NCI-H526 treated with DMSO at 0.1 percent for 48 hours (cell line): ENCODE measurements around the gene ACTR1B.
"Not testable (repeated sequence)": the region's sequence is repeated elsewhere in the genome, so short reads cannot be mapped to it uniquely, and the experiment has no call there.

Experiments used
- DNase-seq: peaks from one replicate; lab custom pipeline; 2025; lab: John Stamatoyannopoulos, UW

ACTR1B gene

DNA sequence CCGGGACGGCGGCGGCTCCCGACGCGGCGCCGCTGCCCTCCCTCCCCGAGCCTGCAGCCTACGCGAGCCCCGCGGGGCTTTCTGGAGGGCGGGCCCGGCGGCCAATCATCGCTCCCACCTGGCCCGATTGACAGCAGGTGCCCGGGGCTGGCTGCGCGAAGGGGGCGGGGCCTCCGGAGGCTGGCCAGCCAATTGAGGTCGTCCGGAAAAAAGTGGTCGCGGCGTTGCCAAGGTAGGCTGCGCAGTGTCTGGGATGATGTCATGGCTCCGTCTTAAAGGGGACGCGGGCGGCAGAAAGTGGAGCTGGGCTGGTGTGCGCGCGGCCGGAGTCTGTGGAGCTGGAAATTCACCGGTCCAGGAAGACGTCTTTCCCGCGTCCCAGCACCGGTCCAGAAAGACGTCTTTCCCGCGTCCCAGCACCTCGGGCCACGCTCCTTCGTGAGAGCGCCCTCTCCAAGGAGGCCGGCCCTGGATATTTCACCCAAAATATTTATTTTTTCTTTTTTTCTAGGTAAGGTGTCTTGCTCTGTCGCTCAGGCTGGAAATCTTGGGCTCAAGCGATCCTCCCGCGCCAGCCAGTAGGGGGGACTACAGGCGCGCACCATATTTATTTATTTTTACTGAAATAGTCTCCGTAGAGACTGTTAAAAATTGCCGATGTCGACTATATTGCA lies at the start of gene ACTR1B:
Gene ACTR1B, minus strand, starts transcription at position 83 of the 674 bp plus-strand sequence. CDS start 154 bp downstream, outside the sequence.
- DNase-seq, result peak; percentile 98

DNA sequence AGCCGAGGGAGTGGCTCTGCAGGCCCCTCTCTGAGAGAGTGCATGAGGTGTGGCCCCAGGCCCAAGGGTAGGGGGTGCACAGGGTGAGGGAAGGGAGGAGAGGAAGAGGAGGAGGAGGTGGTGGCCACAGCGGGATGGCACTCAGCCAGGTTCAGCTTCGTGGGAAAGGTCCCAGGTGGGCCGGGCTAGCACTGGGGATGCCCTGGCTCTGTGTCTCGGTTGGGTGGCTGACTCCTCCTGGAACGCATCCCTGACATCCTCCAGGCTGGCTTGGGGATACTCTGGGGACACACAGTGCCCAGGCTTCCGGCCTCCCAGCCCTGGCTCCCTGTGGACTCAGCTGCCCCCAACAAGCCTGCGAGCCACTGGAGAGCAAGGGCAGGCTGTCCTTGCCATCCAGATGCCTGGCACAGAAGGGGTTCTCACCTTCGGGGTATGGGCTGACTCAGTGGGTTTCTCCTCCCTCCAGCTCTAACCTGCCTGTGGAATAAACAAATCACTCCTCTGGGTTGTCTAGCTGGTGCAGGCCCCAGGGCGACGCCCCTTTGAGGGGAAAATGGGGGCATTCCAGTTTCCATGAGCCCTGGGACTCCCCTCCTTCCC lies 49.0 kb upstream of the ACTR1B start:
- no peak for DNase-seq

DNA sequence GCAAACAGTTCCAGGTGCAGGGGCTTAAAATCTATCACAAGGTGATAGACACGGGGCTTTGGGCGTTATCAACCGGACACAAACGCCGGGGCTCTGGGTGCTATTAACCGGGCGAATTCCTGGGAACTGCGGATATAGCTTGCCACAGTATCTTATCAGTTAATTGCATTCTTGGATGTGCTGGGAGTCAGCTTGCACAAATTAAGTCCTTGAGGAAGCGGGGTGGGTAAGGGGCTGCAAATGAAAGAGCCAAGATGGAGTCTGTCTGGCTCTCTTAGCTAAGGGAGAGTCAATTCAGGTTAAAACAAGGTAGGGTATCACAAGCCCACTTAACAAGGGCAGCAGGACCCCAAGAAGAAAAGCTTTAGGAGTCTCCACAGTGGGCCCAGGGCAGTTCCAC lies 48.3 kb upstream of the ACTR1B start:
- not testable (repeated sequence) for DNase-seq

DNA sequence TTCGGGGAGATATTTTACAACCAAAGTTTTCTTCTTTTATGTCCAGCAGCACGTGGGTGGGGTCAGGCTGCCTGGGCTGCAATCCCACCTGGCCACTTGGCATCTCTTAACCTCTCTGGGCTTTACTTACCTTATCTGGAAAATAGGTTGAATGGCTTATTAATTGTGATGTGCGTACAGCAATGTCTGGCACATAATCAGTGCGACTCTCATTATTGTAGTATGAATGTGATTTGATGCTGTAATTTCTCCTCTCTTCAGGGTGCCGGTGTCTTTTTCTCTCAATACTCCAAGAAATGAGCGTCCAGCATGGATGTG lies 47.5 kb upstream of the ACTR1B start:
- no peak for DNase-seq

DNA sequence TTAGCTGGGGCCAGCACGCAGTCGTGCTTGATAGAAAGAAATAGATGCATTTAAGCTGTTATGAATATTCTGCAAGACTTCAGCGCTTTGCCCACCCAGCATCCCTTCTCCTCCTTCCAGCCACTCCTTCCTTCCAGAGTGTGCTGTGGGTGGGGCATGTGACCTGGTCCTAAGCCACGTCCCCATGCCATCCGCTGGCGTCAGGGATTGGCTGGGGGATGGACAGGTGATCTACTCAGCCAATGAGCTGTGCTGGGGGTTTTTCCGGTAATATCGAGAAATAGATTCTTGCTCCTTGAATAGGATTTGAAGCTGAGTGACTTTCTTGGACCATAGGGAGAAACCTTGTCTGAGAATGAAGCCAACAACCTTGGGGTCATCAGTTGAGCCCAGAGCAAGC lies 44.8 kb upstream of the ACTR1B start:
- DNase-seq, result no peak

DNA sequence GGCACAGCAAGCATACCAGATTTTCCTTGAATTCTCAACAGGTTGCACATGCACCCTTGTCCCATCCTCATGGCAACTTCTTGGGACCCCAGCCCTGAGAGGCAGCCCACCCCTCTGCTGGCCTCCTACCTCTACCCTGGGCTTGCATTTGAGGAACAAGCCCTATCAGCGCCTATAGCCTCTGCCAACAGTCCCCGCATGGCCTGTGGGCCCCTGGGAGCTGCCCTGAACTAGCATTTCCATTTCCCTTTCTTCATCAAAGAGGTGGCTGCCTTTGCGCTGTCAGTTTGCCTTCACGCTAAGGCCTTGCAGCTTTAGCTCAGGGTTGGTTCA lies 44.2 kb upstream of the ACTR1B start:
- no peak for DNase-seq

DNA sequence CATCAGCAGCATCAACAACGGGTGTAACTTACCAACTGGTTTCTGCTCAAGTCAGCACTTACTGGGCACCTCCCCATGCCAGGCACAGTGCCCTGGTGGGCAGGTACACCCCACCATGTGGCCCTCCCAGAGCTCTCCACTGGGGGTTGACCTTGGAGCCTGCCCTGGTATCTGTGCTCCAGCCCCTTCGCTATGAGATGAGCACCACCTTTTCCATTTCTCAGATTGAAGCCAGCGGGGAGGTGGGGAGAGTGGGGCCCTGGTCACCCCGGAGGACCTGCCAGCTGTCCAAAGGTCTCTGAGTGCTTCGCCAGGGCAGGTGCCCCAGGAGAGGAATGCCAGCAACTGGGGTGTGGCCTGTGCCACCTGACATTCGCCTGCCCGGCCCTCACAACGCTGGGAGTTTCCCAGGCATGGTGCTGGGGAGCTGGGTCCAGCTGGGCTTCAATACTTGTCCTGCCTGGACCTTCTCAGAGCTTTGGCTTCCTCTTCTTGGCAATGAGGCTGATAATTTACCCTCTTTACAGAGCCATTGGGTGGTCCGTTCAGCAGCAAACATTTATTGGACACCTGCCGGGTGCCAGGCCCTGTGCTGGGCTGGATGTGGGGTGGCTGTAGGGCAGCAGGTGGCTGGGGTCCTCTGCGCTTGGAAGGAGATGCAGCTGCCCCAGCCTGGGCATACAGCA lies 43.7 kb upstream of the ACTR1B start:
- no peak for DNase-seq

DNA sequence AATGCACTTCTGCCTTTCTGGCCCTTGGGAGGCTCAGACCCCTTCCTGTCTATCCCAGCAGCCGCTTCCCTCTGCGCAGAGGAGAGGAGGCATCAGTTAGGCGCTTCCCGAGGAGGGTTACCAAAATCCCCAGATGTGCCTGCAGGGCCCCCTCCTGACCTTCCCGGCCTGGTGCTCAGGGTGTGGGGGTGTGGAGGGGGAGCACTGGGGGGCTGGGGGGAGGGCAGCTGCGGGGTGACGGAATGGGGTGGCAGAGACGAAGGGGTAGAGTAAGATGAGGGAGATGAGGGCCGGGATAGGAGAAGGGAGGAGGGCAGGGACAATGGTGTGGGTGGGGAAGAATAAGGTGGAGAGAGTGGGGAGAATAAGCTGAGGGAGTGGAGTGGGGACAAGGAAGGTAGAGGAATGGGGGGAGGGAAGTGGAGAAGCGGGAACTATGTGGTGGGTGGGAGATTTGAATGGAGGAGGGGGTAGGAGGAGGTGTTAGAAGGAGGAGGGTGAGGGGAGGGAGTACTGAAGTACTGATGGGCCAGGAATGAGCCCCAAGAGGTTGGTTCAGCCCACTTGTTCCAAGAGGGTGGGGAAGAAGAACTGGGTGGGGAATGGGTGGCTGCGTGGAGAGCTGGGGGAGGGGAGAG lies 43.0 kb upstream of the ACTR1B start:
- no peak for DNase-seq

DNA sequence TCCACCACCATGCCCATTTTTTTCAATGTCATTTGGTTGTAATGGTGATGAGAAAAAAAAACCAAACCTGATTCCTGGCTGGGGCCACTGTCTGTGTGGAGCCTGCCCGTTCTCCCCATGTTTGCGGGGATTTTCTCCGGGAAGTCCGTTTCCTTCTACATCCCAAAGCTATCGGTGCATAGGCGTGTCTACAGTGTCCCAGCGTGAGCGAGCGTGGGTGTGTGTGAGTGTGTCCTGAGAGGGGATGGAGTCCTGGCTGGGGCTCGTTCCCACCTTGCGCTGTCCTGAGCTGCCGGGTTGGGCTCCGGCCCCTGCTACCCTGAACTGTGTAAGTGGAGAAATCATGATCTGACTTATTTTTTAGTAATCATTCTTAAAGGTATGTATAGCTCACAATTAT lies 42.3 kb upstream of the ACTR1B start:
- DNase-seq, result no peak

DNA sequence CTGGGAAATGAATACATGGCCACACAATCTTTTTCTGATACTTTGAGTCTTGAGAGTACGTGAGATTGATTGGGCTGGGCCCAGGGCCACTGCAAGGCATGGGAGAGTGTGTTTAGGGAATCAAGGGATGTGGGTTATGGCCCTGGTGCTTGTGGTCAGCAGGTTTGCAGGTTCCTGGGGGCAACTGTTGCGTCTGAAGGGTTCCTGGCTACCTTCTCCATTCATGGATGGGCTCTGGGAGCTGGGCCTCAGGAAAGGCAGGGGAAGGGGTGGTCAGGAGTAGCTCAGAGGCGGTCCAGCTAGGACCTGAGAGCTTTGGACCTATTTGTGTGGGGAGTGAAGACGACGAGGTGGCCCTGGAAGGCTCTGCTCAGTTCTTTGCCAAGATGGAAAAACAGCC lies 41.1 kb upstream of the ACTR1B start:
- DNase-seq, result no peak

DNA sequence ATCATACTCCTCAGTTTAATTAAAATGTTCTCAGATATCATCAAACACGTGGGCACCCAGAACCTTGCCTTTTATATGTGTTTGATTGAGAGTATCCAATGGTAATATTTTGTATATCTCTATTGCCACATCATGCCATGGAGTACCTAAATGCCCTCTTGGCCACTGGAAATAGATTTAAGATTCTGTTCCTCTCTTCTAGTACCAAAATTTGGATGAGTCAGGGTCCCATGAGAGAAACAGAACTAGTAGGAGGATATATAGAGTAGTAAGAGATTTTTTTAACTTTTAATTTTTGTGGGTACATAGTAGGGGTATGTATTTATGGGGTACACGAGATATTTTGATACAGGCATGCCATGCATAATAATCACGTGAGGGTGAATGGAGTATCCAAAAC lies 39.9 kb upstream of the ACTR1B start:
- no peak for DNase-seq

DNA sequence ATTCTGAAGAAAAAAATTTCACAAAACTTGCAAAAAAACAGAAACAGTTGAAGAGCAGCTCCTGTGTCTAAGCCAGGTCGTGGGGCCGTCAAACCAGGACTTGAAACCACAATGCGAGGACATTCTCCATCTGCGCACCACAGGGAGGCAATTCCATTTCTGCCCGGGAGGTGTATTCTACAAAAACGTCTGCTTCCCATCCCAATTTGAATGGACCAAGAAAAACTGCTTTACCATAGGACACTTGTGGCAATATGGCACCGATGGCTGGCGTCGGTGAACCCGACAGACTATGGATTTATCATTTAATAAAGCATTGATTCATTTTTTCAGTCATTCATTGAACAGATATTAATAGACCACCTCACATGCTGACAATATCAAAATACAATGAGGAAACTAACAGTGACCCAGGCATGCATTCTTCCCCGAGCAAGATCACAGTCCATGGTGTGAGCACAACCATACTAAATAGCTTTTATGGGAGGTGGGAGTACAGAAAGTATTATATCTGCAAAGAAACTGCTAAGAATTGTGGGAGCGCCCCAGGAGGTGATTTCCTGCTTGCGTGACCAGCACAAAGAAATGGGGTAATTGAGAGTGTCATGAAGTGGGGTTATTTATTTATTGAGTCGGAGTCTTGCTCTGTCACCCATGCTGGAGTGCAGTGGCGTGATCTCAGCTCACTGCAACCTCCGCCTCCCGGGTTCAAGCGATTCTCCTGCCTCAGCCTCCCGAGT lies 39.1 kb upstream of the ACTR1B start:
- no peak for DNase-seq

DNA sequence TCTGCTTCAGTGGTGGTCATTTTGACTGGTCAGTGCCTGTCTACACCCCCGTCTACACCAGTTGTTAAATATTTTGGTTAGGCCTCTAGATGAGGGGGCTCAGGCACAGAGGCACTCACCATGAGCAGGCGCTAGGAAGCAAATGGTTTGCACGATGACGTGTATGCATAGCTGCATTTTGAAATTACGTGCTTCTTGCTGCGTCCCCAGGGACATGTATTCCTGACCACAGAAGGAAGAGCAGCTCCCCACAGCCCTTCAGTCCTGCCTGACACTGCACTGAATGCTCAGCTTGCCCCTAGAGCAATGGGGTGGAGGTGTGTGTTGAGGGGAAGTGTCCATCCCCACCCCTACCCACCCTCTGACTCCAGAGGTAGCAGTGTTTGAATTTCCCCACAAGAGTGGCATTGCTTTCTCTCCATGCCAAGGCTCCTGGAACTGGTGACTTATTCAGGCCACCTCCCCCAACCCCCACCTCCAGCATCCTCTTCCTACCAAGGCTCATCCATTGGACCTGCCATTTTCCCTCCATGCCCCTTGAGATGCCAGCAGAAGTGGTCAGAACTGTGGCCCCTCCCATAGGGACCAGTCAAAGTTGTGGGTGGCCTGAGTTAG lies 38.1 kb upstream of the ACTR1B start:
- no peak for DNase-seq

DNA sequence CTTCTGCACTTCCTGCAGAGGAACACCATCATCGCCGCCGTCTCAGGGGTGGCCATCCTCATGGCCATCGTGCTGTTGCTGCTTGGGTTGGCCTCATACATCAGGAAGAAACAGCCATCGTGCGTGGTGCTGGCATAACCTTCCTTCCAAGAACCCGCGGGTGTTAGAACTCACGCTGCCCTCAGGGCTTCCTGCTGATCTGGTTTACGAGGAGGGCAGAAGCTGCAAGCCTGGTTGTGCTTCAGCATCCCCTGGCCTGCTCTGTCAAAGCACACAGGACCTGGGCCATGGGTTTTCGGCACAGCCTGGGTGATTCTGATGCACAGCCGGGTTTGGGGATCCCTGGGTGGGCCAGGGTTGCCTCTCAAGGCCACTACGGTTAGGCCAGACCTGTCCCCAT lies 37.3 kb upstream of the ACTR1B start:
- no peak for DNase-seq

DNA sequence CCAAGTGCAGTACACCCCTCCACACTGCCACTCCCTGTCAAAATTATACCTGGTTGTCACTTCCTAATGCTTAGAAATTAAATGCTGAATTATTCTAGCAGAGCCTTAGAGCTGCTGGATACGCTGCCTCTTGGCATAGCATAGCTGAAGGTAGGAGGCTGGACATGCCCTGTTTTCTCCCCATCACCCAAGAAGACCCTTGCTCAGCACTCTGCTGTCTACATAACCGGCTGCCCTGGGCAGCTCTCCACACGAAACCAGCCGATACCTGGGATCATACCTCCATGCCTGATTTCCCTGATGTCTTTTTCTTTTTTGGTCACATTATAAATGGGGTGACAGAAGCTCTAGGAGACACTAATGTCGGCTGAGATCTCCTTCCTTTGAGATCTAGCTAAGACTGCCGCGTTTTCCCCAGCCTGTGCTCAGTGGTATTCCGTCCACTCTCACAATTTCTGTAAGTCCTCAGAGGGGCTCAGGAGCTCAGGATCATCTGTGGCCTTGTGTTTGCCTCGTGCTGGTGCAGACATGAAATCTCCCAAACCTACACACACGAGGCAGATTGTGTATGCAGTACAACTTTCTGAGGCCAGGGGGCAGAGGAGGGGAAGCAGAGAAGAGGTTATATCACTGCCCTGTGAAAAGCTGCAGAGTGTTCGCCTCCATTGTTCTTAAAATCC lies 36.1 kb upstream of the ACTR1B start:
- DNase-seq, result peak; percentile 43

DNA sequence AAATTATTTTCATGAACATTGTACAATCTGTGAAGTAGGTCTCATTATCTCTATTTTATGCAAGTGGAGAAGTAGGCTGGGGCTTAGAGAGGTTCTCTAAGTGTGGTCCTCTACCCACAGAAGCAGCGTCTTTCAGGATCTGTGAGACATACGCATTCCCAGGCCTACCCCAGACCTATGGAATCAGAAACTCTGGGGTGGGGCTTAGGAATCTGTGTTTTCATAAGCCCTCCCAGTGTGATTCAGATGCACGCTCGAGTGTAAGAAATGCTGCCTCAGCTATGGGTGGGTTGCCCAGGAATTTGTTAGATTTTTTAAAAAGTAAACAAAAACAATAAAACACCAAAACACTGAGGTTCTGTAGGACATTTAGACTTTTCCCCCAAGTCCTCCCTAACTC lies 34.7 kb upstream of the ACTR1B start:
- DNase-seq, result no peak

DNA sequence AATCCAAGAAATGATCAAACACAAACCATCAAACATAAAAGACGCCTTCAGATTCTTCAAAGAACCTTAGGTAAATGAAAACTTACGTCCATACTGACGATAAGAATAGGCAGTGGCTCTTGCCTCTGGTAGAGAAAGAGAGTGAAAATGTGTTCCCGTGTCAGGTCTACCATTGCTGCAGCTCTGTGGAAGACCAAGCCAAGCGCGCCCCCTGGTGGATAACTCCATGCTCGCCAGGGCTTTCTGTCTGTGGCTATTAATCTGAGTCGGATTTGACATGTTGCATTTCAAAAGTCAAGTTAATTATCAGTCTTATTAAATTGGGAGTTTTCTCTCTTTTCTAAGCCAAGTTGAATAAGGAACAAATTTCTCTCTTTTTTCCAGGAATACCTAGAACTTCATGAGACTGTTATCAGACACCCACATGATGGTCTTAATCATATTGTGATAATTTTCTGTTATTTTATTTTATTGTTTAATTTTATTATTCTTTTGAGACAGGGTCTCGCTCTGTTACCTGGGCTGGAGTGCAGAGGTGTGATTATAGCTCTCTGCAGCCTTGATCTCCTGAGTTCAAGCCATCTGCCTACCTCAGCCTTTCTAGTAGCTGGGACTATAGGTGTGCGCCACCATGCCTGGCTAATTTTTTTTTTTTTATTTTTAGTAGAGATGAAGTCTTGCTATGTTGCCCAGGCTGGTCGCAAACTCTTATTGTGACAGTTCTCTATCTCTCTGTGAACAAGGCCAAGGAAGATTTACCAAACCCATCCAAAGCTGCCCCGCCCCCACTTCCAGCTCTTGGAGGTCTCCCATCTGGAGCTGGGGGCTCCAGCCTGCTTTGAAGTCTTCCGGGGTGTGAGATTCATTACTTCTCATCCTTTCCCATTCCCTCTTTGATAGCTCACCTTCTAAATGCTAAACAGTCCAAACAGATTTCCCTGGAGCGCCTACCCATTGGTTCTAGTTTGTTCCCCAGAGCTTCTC lies 33.7 kb upstream of the ACTR1B start:
- peak; percentile 80 for DNase-seq

DNA sequence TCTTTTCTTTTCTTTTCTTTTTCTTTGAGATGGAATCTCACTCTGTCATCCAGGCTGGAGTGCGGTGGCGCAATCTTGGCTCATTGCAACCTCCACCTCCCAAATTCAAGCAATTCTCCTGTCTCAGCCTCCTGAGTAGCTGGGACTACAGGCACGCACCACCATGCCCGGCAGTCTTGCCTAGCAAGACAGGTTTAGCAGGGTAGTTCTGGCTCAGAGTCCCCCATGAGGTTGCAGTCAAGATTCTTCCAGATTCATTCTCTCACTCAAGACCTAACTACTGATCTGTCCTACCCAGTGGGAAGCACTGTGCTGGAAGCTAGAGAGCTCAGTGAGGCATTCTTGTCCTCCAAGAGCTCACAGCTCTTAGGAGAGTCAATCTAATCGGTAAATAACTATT lies 31.9 kb upstream of the ACTR1B start:
- no peak for DNase-seq

DNA sequence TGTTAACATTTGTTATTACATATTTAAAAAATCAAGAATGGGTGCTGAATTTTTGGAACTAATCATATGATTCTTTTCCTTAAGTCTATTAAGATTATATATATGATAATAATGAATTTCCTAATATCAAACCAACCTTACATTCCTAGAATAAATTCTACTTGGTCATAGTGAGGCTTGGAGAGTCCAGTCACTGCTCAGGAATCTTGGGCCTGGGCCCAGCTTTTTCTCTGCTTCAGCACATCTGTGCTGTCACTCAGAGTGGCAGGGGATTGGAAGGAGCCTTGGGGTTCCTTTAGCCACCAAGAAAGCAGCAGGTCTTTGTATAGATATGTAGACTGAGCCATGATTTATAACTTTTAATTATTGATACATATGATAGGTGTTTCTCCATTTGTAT lies 29.6 kb upstream of the ACTR1B start:
- no peak for DNase-seq

DNA sequence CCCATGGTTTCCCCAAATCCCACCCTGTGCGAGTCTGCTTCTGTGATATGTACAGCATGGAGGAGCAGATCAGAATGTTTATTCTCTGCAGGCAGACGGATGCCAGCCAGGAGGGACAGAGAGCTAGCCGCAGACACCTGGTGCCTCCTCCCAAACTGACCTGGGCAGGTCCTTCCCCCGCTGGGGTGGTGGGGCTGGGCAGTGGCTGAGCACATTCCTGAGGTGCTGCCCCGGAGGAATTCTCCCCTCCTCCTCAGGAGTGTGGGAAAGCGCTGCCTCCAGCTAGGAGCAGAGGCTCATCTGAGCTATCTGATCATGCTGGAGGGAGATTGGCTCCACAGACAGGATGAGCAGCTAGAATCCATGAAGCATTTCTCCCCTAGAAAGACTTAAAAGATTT lies 27.3 kb upstream of the ACTR1B start:
- DNase-seq, result no peak
